Activated CD4-positive, alpha-beta memory T cell treated with anti-CD3 and anti-CD28 coated beads, Interleukin-2, amount 10 ng/mL, durations not matched to agents 7 days and 5 days (primary cell): ENCODE measurements around the gene HSPBP1. TPM values are rescaled to one million over a fixed set of nuclear protein-coding genes. Genes with fewer than 3 reads are reported as not detected.

ENCODE experiments used
- CTCF ChIA-PET: fragments of 350-600 bp; sonication (Branson Sonifier 250); formaldehyde crosslinking; loops from one replicate; lab custom pipeline; 2021; ENCODE audit warnings: antibody characterized with exemption, inconsistent platforms; lab: Charles Lee
- POLR2A ChIA-PET: fragments of 350-600 bp; sonication (Branson Sonifier 250); formaldehyde crosslinking; loops from one replicate; lab custom pipeline; 2021; ENCODE audit warnings: antibody characterized with exemption; lab: Charles Lee
- DNase-seq: peaks from one replicate; pipeline ENCODE4 v3.0.0-alpha.2; 2020
- H3K27ac Mint-ChIP-seq: one replicate; pipeline ENCODE4 v1.8.0; 2021; ENCODE audit warnings: mild to moderate bottlenecking, mixed read lengths
- H3K27me3 Mint-ChIP-seq: one replicate; pipeline ENCODE4 v1.8.0; 2021; ENCODE audit warnings: mixed read lengths
- H3K36me3 Mint-ChIP-seq: one replicate; pipeline ENCODE4 v1.8.0; 2021; ENCODE audit warnings: low read depth, mixed read lengths
- H3K4me1 Mint-ChIP-seq: one replicate; pipeline ENCODE4 v1.8.0; 2021; ENCODE audit warnings: mixed read lengths
- H3K4me3 Mint-ChIP-seq: one replicate; pipeline ENCODE4 v1.8.0; 2021; ENCODE audit warnings: mild to moderate bottlenecking, mixed read lengths
- H3K9me3 Mint-ChIP-seq: one replicate; pipeline ENCODE4 v1.8.0; 2021; ENCODE audit warnings: mixed read lengths
- total RNA-seq, 2 experiments: library from RNA; stranded (reverse); gene quantifications; one replicate each; pipeline ENCODE4 v1.2.3, GENCODE V29; 2021

Gene HSPBP1
- total RNA-seq, 2 experiments from 2014 or later, result 28.9 to 29.0 TPM

GRCh38 chr19:55248166-55248675 lies 31.7 kb downstream of the HSPBP1 start:
- no peaks in the 10 kb centered on the region for H3K27me3 Mint-ChIP-seq
- POLR2A ChIA-PET, result interaction anchor here (1.0 to 4.1 kb wide), 3 partner anchors 10 to 131 kb away, joined by 3 to 20 read pairs (median 3); partner anchors contain the start of genes PPP1R12C and PPP6R1
- H3K4me1 Mint-ChIP-seq, result peaks cover 37% of the 10 kb centered on the region
- no peaks in the 10 kb centered on the region for H3K9me3 Mint-ChIP-seq
- no peak overlapping the region for H3K27ac Mint-ChIP-seq
- CTCF ChIA-PET, result no interaction called here
- H3K36me3 Mint-ChIP-seq, result peaks cover 48% of the 10 kb centered on the region
- no peak overlapping the region for H3K4me3 Mint-ChIP-seq
- DNase-seq, result no peak

GRCh38 chr19:55247621-55248099 lies 32.2 kb downstream of the HSPBP1 start:
- no peak overlapping the region for H3K4me3 Mint-ChIP-seq
- peaks cover 48% of the 10 kb centered on the region for H3K36me3 Mint-ChIP-seq
- H3K27me3 Mint-ChIP-seq, result no peaks in the 10 kb centered on the region
- peaks cover 34% of the 10 kb centered on the region for H3K4me1 Mint-ChIP-seq
- ChIA-PET CTCF (no interaction called here), POLR2A (interaction anchor here (1.0 to 4.1 kb wide), 3 partner anchors 10 to 130 kb away, joined by 3 to 20 read pairs (median 3); partner anchors contain the start of genes PPP1R12C and PPP6R1)
- H3K27ac Mint-ChIP-seq, result no peak overlapping the region
- no peak for DNase-seq
- H3K9me3 Mint-ChIP-seq, result no peaks in the 10 kb centered on the region

GRCh38 chr19:55246462-55247451 lies 33.2 kb downstream of the HSPBP1 start:
- Mint-ChIP-seq H3K4me3 (no peak overlapping the region), H3K36me3 (peaks cover 55% of the 10 kb centered on the region), H3K27ac (no peak overlapping the region)

GRCh38 chr19:55245236-55245904 lies 34.5 kb downstream of the HSPBP1 start:
- peaks cover 12% of the 10 kb centered on the region for H3K4me1 Mint-ChIP-seq
- peaks cover 52% of the 10 kb centered on the region for H3K36me3 Mint-ChIP-seq
- POLR2A ChIA-PET, result interaction anchor here (1.0 to 2.4 kb wide), 4 partner anchors 9 to 35 kb away, joined by 3 to 8 read pairs (median 4); partner anchors contain the start of genes HSPBP1 and PPP6R1
- no peaks in the 10 kb centered on the region for H3K27me3 Mint-ChIP-seq
- H3K4me3 Mint-ChIP-seq, result no peak overlapping the region
- DNase-seq, result no peak
- no peaks in the 10 kb centered on the region for H3K9me3 Mint-ChIP-seq
- CTCF ChIA-PET, result no interaction called here
- H3K27ac Mint-ChIP-seq, result no peak overlapping the region

More at GRCh38 chr19:55246462-55247451, 33.2 kb downstream of the HSPBP1 start:
- DNase-seq, result no peak
- no peaks in the 10 kb centered on the region for H3K27me3 Mint-ChIP-seq
- peaks cover 26% of the 10 kb centered on the region for H3K4me1 Mint-ChIP-seq
- no peaks in the 10 kb centered on the region for H3K9me3 Mint-ChIP-seq
- ChIA-PET POLR2A (interaction anchor here (1.0 to 1.6 kb wide), 2 partner anchors 9 to 13 kb away, joined by 3 to 5 read pairs; no protein-coding TSS in a partner anchor), CTCF (no interaction called here)

- no peaks in the 10 kb centered on the region for H3K27me3 Mint-ChIP-seq
- no peak overlapping the region for H3K27ac Mint-ChIP-seq
- no peak overlapping the region for H3K4me3 Mint-ChIP-seq
- H3K9me3 Mint-ChIP-seq, result no peaks in the 10 kb centered on the region
- peaks cover 11% of the 10 kb centered on the region for H3K4me1 Mint-ChIP-seq
- ChIA-PET CTCF (no interaction called here), POLR2A (interaction anchor here (1.0 to 2.4 kb wide), 3 partner anchors 10 to 15 kb away, joined by 3 to 8 read pairs (median 4); partner anchors contain the start of gene PPP6R1)
- H3K36me3 Mint-ChIP-seq, result peaks cover 57% of the 10 kb centered on the region
- DNase-seq, result no peak
These were observed 35.8 kb downstream of the HSPBP1 start for GRCh38 chr19:55244004-55244680.

GRCh38 chr19:55242517-55242916 lies 37.4 kb downstream of the HSPBP1 start:
- Mint-ChIP-seq H3K4me1 (peaks cover 3% of the 10 kb centered on the region), H3K36me3 (peaks cover 59% of the 10 kb centered on the region), H3K4me3 (no peak overlapping the region), H3K9me3 (no peaks in the 10 kb centered on the region), H3K27me3 (no peaks in the 10 kb centered on the region), H3K27ac (no peak overlapping the region)
- no peak for DNase-seq
- POLR2A ChIA-PET, result no interaction called here
- CTCF ChIA-PET, result no interaction called here

- Mint-ChIP-seq H3K36me3 (peaks cover 64% of the 10 kb centered on the region), H3K27me3 (no peaks in the 10 kb centered on the region), H3K4me1 (peaks cover 3% of the 10 kb centered on the region), H3K4me3 (no peak overlapping the region), H3K27ac (no peak overlapping the region), H3K9me3 (no peaks in the 10 kb centered on the region)
- CTCF ChIA-PET, result no interaction called here
- no peak for DNase-seq
- POLR2A ChIA-PET, result interaction anchor here (1.6 to 3.9 kb wide), 2 partner anchors 13 to 20 kb away, joined by 4 to 14 read pairs; no protein-coding TSS in a partner anchor
These were observed 37.9 kb downstream of the HSPBP1 start for GRCh38 chr19:55241935-55242464.

- DNase-seq, result no peak
- Mint-ChIP-seq H3K27ac (no peak overlapping the region), H3K36me3 (peaks cover 71% of the 10 kb centered on the region), H3K9me3 (no peaks in the 10 kb centered on the region), H3K4me1 (peaks cover 3% of the 10 kb centered on the region), H3K4me3 (no peak overlapping the region), H3K27me3 (no peaks in the 10 kb centered on the region)
- POLR2A ChIA-PET, result interaction anchor here (1.2 to 3.9 kb wide), 4 partner anchors 10 to 20 kb away, joined by 3 to 14 read pairs (median 4); no protein-coding TSS in a partner anchor
- CTCF ChIA-PET, result no interaction called here
These were observed 38.6 kb downstream of the HSPBP1 start for GRCh38 chr19:55241143-55241934.

- ChIA-PET CTCF (no interaction called here), POLR2A (interaction anchor here (1.2 to 3.9 kb wide), 4 partner anchors 9 to 21 kb away, joined by 3 to 14 read pairs (median 4); no protein-coding TSS in a partner anchor)
- no peak for DNase-seq
- H3K27ac Mint-ChIP-seq, result no peak overlapping the region
- H3K27me3 Mint-ChIP-seq, result no peaks in the 10 kb centered on the region
- H3K36me3 Mint-ChIP-seq, result peaks cover 74% of the 10 kb centered on the region
- peaks cover 3% of the 10 kb centered on the region for H3K4me1 Mint-ChIP-seq
- no peak overlapping the region for H3K4me3 Mint-ChIP-seq
- no peaks in the 10 kb centered on the region for H3K9me3 Mint-ChIP-seq
These were observed 39.2 kb downstream of the HSPBP1 start for GRCh38 chr19:55240713-55241020.

- H3K9me3 Mint-ChIP-seq, result no peaks in the 10 kb centered on the region
- H3K27ac Mint-ChIP-seq, result no peak overlapping the region
- POLR2A ChIA-PET, result interaction anchor here (1.1 to 3.9 kb wide), 2 partner anchors 16 to 41 kb away, joined by 3 to 14 read pairs; partner anchors contain the start of gene HSPBP1
- DNase-seq, result no peak
- no peaks in the 10 kb centered on the region for H3K27me3 Mint-ChIP-seq
- H3K4me1 Mint-ChIP-seq, result peaks cover 3% of the 10 kb centered on the region
- CTCF ChIA-PET, result no interaction called here
- no peak overlapping the region for H3K4me3 Mint-ChIP-seq
- peaks cover 76% of the 10 kb centered on the region for H3K36me3 Mint-ChIP-seq
These were observed 40.9 kb downstream of the HSPBP1 start for GRCh38 chr19:55239004-55239403.

GRCh38 chr19:55238030-55238429 lies 41.9 kb downstream of the HSPBP1 start:
- Mint-ChIP-seq H3K27me3 (no peaks in the 10 kb centered on the region), H3K9me3 (no peaks in the 10 kb centered on the region), H3K27ac (no peak overlapping the region), H3K4me3 (no peak overlapping the region), H3K4me1 (peaks cover 4% of the 10 kb centered on the region), H3K36me3 (peaks cover 73% of the 10 kb centered on the region)
- no peak for DNase-seq
- ChIA-PET CTCF (no interaction called here), POLR2A (interaction anchor here (1.0 to 1.1 kb wide), 2 partner anchors 10 to 42 kb away, joined by 3 read pairs; partner anchors contain the start of gene HSPBP1)
